ENCODE results near the gene DOCK4.

DNA sequence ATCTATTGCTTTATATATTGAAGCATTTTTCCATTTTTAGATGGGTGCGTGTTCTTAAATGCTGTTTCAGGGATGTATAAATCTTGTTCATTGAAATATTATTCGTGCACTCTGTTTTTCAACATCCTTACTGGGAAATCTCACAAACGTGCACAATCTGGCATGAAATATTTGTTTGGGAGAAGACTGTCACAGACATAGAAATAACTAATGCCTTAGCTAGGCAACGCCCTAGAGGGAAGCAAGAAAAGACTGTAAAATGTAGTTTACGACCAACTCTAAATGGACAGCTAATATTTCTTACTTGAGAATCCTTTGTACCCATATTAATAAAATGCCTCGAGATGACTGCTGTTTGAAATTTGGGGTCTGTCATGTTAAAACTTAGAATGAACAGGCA, 8.9 kb downstream of the DOCK4 start:
- TF ChIP-seq, protein P1, sequence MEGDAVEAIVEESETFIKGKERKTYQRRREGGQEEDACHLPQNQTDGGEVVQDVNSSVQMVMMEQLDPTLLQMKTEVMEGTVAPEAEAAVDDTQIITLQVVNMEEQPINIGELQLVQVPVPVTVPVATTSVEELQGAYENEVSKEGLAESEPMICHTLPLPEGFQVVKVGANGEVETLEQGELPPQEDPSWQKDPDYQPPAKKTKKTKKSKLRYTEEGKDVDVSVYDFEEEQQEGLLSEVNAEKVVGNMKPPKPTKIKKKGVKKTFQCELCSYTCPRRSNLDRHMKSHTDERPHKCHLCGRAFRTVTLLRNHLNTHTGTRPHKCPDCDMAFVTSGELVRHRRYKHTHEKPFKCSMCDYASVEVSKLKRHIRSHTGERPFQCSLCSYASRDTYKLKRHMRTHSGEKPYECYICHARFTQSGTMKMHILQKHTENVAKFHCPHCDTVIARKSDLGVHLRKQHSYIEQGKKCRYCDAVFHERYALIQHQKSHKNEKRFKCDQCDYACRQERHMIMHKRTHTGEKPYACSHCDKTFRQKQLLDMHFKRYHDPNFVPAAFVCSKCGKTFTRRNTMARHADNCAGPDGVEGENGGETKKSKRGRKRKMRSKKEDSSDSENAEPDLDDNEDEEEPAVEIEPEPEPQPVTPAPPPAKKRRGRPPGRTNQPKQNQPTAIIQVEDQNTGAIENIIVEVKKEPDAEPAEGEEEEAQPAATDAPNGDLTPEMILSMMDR (IDR thresholded peaks at IDR 0.05): no peak
- no peak for TF ChIP-seq POLR2A (IDR thresholded peaks at IDR 0.05)

All from thyroid gland (tissue), 4 donors.